Caco-2 (cell line): ENCODE results near the gene MYO16. TPM values are rescaled to one million over a fixed set of nuclear protein-coding genes. Genes with fewer than 3 reads are reported as not detected.

Experiments
- BruUV-seq: library from RNA; stranded (reverse); fragments of 400-500 nt; replicated peaks from 2 replicates; lab custom pipeline; 2021; lab: Mats Ljungman, UMichigan
- CTCF ChIA-PET: fragments of 300-600 bp; sonication (Branson Sonifier 250); formaldehyde crosslinking; loops from one replicate; lab custom pipeline; 2022; ENCODE audit warnings: antibody characterized with exemption; lab: Charles Lee
- POLR2A ChIA-PET: fragments of 300-600 bp; sonication (Branson Sonifier 250); formaldehyde crosslinking; loops from one replicate; lab custom pipeline; 2022; ENCODE audit warnings: antibody characterized with exemption; lab: Charles Lee
- DNase-seq, 2 experiments: peaks; one replicate each; pipeline versions ENCODE4 v3.0.0 to v3.0.0-alpha.2; 2020 to 2022
- H3K27me3 ChIP-seq: replicated peaks from 2 replicates; pipeline ENCODE4 v1.6.0; 2011; ENCODE audit warnings: low read length; ENCODE audit not compliant: control insufficient read depth, insufficient read depth
- H3K36me3 ChIP-seq: 2 replicates; pipeline ENCODE4 v1.5.1; 2011; ENCODE audit warnings: low read length; ENCODE audit not compliant: control insufficient read depth, insufficient read depth
- H3K4me1 ChIP-seq: fragments of 250-450 bp; sonication (Bioruptor Pico); 2 replicates; pipeline ENCODE4 v1.5.1; 2020; ENCODE audit warnings: mild to moderate bottlenecking
- H3K4me3 ChIP-seq: 2 replicates; pipeline ENCODE4 v1.5.1; 2011; ENCODE audit warnings: low read depth, mild to moderate bottlenecking, control low read depth, low read length
- H3K9me3 ChIP-seq: fragments of 250-450 bp; sonication (Bioruptor Pico); 2 replicates; pipeline ENCODE4 v1.5.1; 2020; ENCODE audit warnings: mild to moderate bottlenecking, moderate library complexity
- H3K27ac Mint-ChIP-seq: one replicate; pipeline ENCODE4 v1.8.0; 2022; ENCODE audit warnings: mixed read lengths; ENCODE audit not compliant: unreplicated experiment
- H3K27me3 Mint-ChIP-seq: one replicate; pipeline ENCODE4 v1.8.0; 2022; ENCODE audit warnings: mixed read lengths; ENCODE audit not compliant: insufficient read depth, unreplicated experiment
- H3K36me3 Mint-ChIP-seq: one replicate; pipeline ENCODE4 v1.8.0; 2022; ENCODE audit warnings: mild to moderate bottlenecking, mixed read lengths; ENCODE audit not compliant: insufficient read depth, unreplicated experiment
- H3K4me1 Mint-ChIP-seq: one replicate; pipeline ENCODE4 v1.8.0; 2022; ENCODE audit warnings: low read depth, mixed read lengths; ENCODE audit not compliant: unreplicated experiment
- H3K4me3 Mint-ChIP-seq: one replicate; pipeline ENCODE4 v1.8.0; 2022; ENCODE audit warnings: mild to moderate bottlenecking, moderate library complexity, mixed read lengths; ENCODE audit not compliant: unreplicated experiment
- H3K9me3 Mint-ChIP-seq: one replicate; pipeline ENCODE4 v1.8.0; 2022; ENCODE audit warnings: mixed read lengths; ENCODE audit not compliant: unreplicated experiment
- intact Hi-C: fragments of 100-400 bp; cut with micrococcal nuclease; formaldehyde crosslinking; loops from one replicate; pipeline ENCODE4 v1.10.0; 2022; ENCODE audit not compliant: unreplicated experiment
- total RNA-seq: library from RNA; stranded (reverse); gene quantifications from 2 replicates; pipeline ENCODE4 v1.2.3, GENCODE V29; 2022
- TF ChIP-seq, protein P1 (sequence below), 2 experiments: fragments of 200-600 bp in 1 of 2; IDR thresholded peaks; 1 replicate in 1 of 2; 2 replicates in 1 of 2; pipeline versions ENCODE4 v1.5.1 to v1.8.0; 2011 to 2022; ENCODE audit warnings: antibody characterized with exemption in 1 of 2, control low read depth in 1 of 2, inconsistent platforms in 1 of 2, low read depth in 1 of 2, low read length in 1 of 2, mild to moderate bottlenecking in 1 of 2, moderate library complexity in 1 of 2; ENCODE audit not compliant: insufficient read depth in 1 of 2, severe bottlenecking in 1 of 2, unreplicated experiment in 1 of 2

Gene MYO16
- total RNA-seq, 1 experiment from 2014 or later: not detected

DNA sequence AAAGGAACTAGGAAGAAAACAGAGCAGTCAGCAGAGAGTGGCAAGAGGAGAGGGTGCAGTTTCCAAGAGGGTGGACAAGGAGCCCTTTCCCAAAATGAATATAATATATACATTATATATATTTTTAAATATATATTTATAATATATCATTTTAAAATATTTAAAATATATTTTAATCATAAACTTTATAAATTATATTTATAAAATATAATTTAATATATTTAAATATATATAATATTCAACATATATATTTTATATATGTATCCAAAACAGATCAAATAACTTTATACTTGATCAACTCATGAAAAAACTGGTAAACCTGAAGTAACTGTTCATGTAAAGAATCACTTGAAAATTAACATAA, 328.6 kb downstream of the MYO16 start:
- ChIA-PET CTCF (no interaction called here), POLR2A (no interaction called here)
- Histone ChIP-seq H3K4me1 (no peaks in the 10 kb centered on the region), H3K9me3 (no peaks in the 10 kb centered on the region), H3K27me3 (no peaks in the 10 kb centered on the region), H3K4me3 (no peak overlapping the region), H3K36me3 (no peaks in the 10 kb centered on the region)
- Mint-ChIP-seq H3K36me3 (no peaks in the 10 kb centered on the region), H3K9me3 (no peaks in the 10 kb centered on the region), H3K27ac (no peak overlapping the region), H3K4me1 (peaks cover 6% of the 10 kb centered on the region), H3K4me3 (no peak overlapping the region), H3K27me3 (no peaks in the 10 kb centered on the region)
- intact Hi-C loops: no loop called here
- BruUV-seq: no TSS peak
- TF ChIP-seq, protein P1, sequence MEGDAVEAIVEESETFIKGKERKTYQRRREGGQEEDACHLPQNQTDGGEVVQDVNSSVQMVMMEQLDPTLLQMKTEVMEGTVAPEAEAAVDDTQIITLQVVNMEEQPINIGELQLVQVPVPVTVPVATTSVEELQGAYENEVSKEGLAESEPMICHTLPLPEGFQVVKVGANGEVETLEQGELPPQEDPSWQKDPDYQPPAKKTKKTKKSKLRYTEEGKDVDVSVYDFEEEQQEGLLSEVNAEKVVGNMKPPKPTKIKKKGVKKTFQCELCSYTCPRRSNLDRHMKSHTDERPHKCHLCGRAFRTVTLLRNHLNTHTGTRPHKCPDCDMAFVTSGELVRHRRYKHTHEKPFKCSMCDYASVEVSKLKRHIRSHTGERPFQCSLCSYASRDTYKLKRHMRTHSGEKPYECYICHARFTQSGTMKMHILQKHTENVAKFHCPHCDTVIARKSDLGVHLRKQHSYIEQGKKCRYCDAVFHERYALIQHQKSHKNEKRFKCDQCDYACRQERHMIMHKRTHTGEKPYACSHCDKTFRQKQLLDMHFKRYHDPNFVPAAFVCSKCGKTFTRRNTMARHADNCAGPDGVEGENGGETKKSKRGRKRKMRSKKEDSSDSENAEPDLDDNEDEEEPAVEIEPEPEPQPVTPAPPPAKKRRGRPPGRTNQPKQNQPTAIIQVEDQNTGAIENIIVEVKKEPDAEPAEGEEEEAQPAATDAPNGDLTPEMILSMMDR (IDR thresholded peaks at IDR 0.05; ENCODE audit: insufficient read depth in 1 of 2, low read depth in 1 of 2, low read length in 1 of 2, severe bottlenecking in 1 of 2, unreplicated experiment in 1 of 2): no peak
- DNase-seq: no peak

GRCh38 chr13:108959234-108959633, 329.8 kb downstream of the MYO16 start:
- Mint-ChIP-seq H3K36me3 (no peaks in the 10 kb centered on the region), H3K27ac (no peak overlapping the region), H3K27me3 (no peaks in the 10 kb centered on the region), H3K9me3 (no peaks in the 10 kb centered on the region), H3K4me1 (peaks cover 15% of the 10 kb centered on the region), H3K4me3 (no peak overlapping the region)
- Histone ChIP-seq H3K36me3 (no peaks in the 10 kb centered on the region), H3K27me3 (no peaks in the 10 kb centered on the region), H3K4me3 (no peak overlapping the region), H3K9me3 (no peaks in the 10 kb centered on the region), H3K4me1 (no peaks in the 10 kb centered on the region)
- no TSS peak for BruUV-seq
- intact Hi-C loops: no loop called here
- DNase-seq: no peak
- ChIA-PET POLR2A (no interaction called here), CTCF (no interaction called here)
- TF ChIP-seq, protein P1 (IDR thresholded peaks at IDR 0.05; ENCODE audit: insufficient read depth in 1 of 2, low read depth in 1 of 2, low read length in 1 of 2, severe bottlenecking in 1 of 2, unreplicated experiment in 1 of 2): no peak

DNA sequence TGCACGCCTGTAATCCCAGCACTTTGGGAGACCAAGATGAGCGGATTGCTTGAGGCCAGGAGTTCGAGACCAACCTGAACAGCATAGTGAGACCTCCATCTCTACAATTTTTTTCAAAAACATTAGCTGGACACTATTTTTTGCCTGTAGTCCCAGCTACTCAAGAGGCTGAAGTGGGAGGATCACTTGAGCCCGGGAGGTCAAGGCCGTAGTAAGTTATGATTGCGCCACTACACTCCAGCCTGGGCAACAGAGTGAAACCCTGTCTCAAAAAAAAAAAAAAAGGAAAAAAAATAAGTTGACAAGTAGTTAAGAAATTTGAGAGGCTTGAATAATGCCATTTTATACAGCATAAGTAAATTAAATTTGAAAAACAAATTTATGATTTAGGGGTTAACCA, 330.6 kb downstream of the MYO16 start:
- H3K27me3 ChIP-seq: no peaks in the 10 kb centered on the region
- no peaks in the 10 kb centered on the region for H3K27me3 Mint-ChIP-seq
- DNase-seq: no peak
- no peak overlapping the region for H3K4me3 Mint-ChIP-seq
- H3K36me3 Mint-ChIP-seq: no peaks in the 10 kb centered on the region
- H3K9me3 Mint-ChIP-seq: no peaks in the 10 kb centered on the region
- H3K4me1 ChIP-seq: no peaks in the 10 kb centered on the region
- CTCF ChIA-PET: interaction anchor here (0.7 to 2.2 kb wide), 2 partner anchors 44 to 176 kb away, joined by 3 to 18 read pairs; no protein-coding TSS in a partner anchor
- no peak overlapping the region for H3K4me3 ChIP-seq
- no peak overlapping the region for H3K27ac Mint-ChIP-seq
- TF ChIP-seq, protein P1 (IDR thresholded peaks at IDR 0.05; ENCODE audit: insufficient read depth in 1 of 2, low read depth in 1 of 2, low read length in 1 of 2, severe bottlenecking in 1 of 2, unreplicated experiment in 1 of 2): no peak
- BruUV-seq: no TSS peak
- POLR2A ChIA-PET: no interaction called here
- H3K4me1 Mint-ChIP-seq: peaks cover 15% of the 10 kb centered on the region
- no peaks in the 10 kb centered on the region for H3K9me3 ChIP-seq
- intact Hi-C loops: loop anchor here (2.0 kb wide), 1 partner anchor 825 kb away; no protein-coding TSS in a partner anchor
- H3K36me3 ChIP-seq: no peaks in the 10 kb centered on the region
